T-cell (primary cell): Measurements from ENCODE around the gene C15orf39. TPM values are rescaled to one million over a fixed set of nuclear protein-coding genes. Genes with fewer than 3 reads are reported as not detected.
"Not testable (repeated sequence)": the region's sequence is repeated elsewhere in the genome, so short reads cannot be mapped to it uniquely, and the experiment has no call there.

ENCODE experiments used
- ATAC-seq, 4 experiments: fragments of 200-7000 bp in 3 of 4; fragments of 150-1000 bp in 1 of 4; cut with Tn5 transposase; replicated peaks in 1 of 4; 1 replicate in 3 of 4; 2 replicates in 1 of 4; pipeline ENCODE4 v1.10.0; 2021; ENCODE audit warnings: moderate library complexity in 3 of 4, mild to moderate bottlenecking in 2 of 4, moderate number of reproducible peaks in 1 of 4
- CTCF ChIA-PET, 2 donors: fragments of 300-600 bp; sonication (Branson Sonifier 250); formaldehyde crosslinking; loops; one replicate each; lab custom pipeline; 2022; ENCODE audit warnings: antibody characterized with exemption in 2 of 2; lab: Charles Lee
- POLR2A ChIA-PET, 2 donors: fragments of 300-600 bp; sonication (Branson Sonifier 250); formaldehyde crosslinking; loops; one replicate each; lab custom pipeline; 2022; ENCODE audit warnings: antibody characterized with exemption in 2 of 2; lab: Charles Lee
- DNase-seq, 35 experiments: peaks; one replicate each; pipeline versions ENCODE4 v3.0.0 to v3.0.0-alpha.2; 2013 to 2023
- H3K27ac ChIP-seq: one replicate; pipeline ENCODE4 v1.5.1; 2013; ENCODE audit warnings: low read length
- H3K27me3 ChIP-seq, 2 experiments: replicated peaks in 1 of 2; 1 replicate in 1 of 2; 2 replicates in 1 of 2; pipeline versions ENCODE4 v1.6.1 to v1.7.0; 2013; ENCODE audit warnings: low read length in 1 of 2, mixed read lengths in 1 of 2; ENCODE audit not compliant: control insufficient read depth in 2 of 2, insufficient read depth in 2 of 2; ENCODE audit errors: extremely low read depth in 1 of 2
- H3K36me3 ChIP-seq, 2 donors: 1 replicate in 1 of 2; 2 replicates in 1 of 2; pipeline versions ENCODE4 v1.6.1 to v1.7.0; 2013; ENCODE audit warnings: low read length in 1 of 2; ENCODE audit not compliant: control insufficient read depth in 2 of 2, insufficient read depth in 1 of 2; ENCODE audit errors: extremely low read depth in 1 of 2
- H3K4me1 ChIP-seq, 2 experiments: 1 replicate in 1 of 2; 2 replicates in 1 of 2; pipeline versions ENCODE4 v1.6.1 to v1.7.0; 2013; ENCODE audit warnings: low read length in 2 of 2, mixed read lengths in 1 of 2; ENCODE audit not compliant: insufficient read depth in 2 of 2, control insufficient read depth in 1 of 2; ENCODE audit errors: extremely low read depth in 1 of 2
- H3K4me3 ChIP-seq, 2 donors: 1 replicate in 1 of 2; 2 replicates in 1 of 2; pipeline versions ENCODE4 v1.5.1 to v1.7.0; 2013; ENCODE audit warnings: mild to moderate bottlenecking in 2 of 2, low read length in 1 of 2, moderate library complexity in 1 of 2; ENCODE audit not compliant: control insufficient read depth in 1 of 2; ENCODE audit errors: extremely low read depth in 1 of 2
- H3K9me3 ChIP-seq: 2 replicates; pipeline ENCODE4 v1.7.0; 2013
- H3K27ac Mint-ChIP-seq, 2 donors: one replicate each; pipeline ENCODE4 v1.8.0; 2020 to 2021; ENCODE audit warnings: mild to moderate bottlenecking in 2 of 2, mixed read lengths in 2 of 2
- H3K27me3 Mint-ChIP-seq, 2 donors: one replicate each; pipeline ENCODE4 v1.8.0; 2021 to 2022; ENCODE audit warnings: mixed read lengths in 2 of 2
- H3K36me3 Mint-ChIP-seq: one replicate; pipeline ENCODE4 v1.8.0; 2021; ENCODE audit warnings: mixed read lengths
- H3K4me1 Mint-ChIP-seq, 3 donors: one replicate each; pipeline ENCODE4 v1.8.0; 2020 to 2022; ENCODE audit warnings: mixed read lengths in 3 of 3, mild to moderate bottlenecking in 1 of 3
- H3K4me3 Mint-ChIP-seq, 3 donors: one replicate each; pipeline ENCODE4 v1.8.0; 2020 to 2022; ENCODE audit warnings: mild to moderate bottlenecking in 3 of 3, mixed read lengths in 3 of 3, moderate library complexity in 3 of 3
- H3K9me3 Mint-ChIP-seq, 3 donors: one replicate each; pipeline ENCODE4 v1.8.0; 2020 to 2022; ENCODE audit warnings: mixed read lengths in 3 of 3
- WGBS: methylation state at CpG from one replicate; pipeline ENCODE4 v1.1.5; 2013; ENCODE audit warnings: missing lambda C conversion rate; ENCODE audit not compliant: insufficient coverage; 5-methylcytosine and 5-hydroxymethylcytosine counted together
- total RNA-seq, 35 experiments: library from RNA in 6 of 35; stranded (reverse) in 6 of 35; fragments of 120-200 nt in 1 of 35; gene quantifications; one replicate each; pipeline versions ENCODE4 v1.2.1 to v1.2.4 and lab custom pipeline; 2013 to 2026

The C15orf39 gene
- total RNA-seq, 5 donors from 2014 or later (not counting 1 experiment from before 2014, with no cell fraction given) = 25.2 to 40.3 (median 37.8) TPM

DNA sequence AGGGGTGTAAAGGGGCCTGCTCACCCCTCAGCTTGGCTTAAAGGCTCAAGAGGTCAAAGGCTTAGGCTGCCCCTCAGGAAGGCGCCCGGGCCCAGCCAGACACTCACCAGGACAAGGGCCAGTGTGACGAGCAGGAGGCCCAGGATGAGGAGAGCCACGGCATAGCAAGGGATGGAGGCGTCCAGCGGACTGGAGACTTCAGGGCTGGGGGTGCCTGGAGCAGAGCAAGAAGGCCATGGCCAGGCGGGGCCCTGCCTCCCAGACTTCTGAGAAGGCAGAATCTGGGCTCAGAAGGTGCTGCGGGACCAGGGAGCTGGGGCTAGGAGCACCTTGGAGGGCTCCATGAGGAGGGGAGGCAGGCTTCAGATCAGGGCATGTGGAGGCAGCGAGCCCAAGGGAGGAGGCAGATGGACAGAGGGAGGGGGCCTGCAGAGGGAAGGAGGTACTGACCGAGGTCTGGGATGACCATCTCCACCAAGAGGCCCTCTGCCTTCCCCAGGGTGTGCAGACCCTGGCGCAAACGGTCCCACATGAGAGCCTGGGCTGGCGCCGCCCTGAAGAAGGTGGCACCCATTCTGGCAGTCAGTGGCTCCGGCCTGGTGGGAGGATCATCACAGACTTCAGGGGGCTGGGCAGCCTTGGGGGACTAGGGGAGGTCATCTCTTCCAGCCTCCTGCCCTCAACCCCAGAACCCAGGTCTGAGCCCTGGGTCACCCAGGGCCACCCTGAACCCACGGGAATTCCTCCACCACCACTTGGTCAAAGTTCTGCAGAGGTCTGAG, 24.5 kb downstream of the C15orf39 start:
- H3K27ac Mint-ChIP-seq = no peak overlapping the region

DNA sequence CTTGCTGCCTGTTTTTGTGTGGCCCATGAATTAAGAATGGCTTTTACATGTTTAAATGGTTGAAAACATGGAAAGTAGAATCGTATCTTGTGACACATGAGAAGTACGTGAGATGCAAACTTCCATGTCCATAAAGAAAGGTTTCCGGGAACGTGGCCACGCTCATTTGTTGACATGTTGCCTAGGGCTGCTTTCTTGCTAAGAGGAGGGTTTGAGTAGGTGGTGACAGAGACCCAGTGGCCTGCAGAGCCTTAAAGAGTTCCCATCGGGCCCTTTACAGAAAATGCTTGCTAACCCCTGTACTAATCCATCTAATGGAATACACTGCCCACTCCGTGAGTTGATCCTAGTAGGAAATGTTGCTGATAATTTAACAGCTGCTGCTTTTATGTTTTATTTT, 25.4 kb downstream of the C15orf39 start:
- CTCF ChIA-PET, H3K9me3 Mint-ChIP-seq, H3K36me3 Mint-ChIP-seq, DNase-seq, POLR2A ChIA-PET, ATAC-seq, H3K9me3 ChIP-seq, H3K4me1 ChIP-seq, H3K27ac ChIP-seq, H3K4me1 Mint-ChIP-seq, H3K4me3 Mint-ChIP-seq, H3K27ac Mint-ChIP-seq, H3K36me3 ChIP-seq, H3K4me3 ChIP-seq: not testable (repeated sequence)
- H3K27me3 ChIP-seq = peaks cover 0 to 44% of the 10 kb centered on the region in 2 experiments
- H3K27me3 Mint-ChIP-seq = peaks cover 7 to 11% of the 10 kb centered on the region in 2 donors
- WGBS = 90% methylated on average over 3 of the region's 7 CpGs

More for the DNA sequence above, 24.5 kb downstream of the C15orf39 start:
- DNase-seq (no peak), ATAC-seq (no peak)
- Histone ChIP-seq H3K4me1 (no peaks in the 10 kb centered on the region), H3K27ac (no peak overlapping the region), H3K27me3 (peaks cover 0 to 35% of the 10 kb centered on the region in 2 experiments), H3K9me3 (no peaks in the 10 kb centered on the region), H3K4me3 (no peak overlapping the region), H3K36me3 (no peaks in the 10 kb centered on the region)
- POLR2A ChIA-PET = no interaction called here
- Mint-ChIP-seq H3K36me3 (no peaks in the 10 kb centered on the region), H3K9me3 (no peaks in the 10 kb centered on the region), H3K4me3 (no peak overlapping the region), H3K27me3 (peaks cover 0 to 3% of the 10 kb centered on the region in 2 donors), H3K4me1 (no peaks in the 10 kb centered on the region)
- 72% methylated on average over 9 of the region's 16 CpGs for WGBS
- CTCF ChIA-PET = no interaction called here

DNA sequence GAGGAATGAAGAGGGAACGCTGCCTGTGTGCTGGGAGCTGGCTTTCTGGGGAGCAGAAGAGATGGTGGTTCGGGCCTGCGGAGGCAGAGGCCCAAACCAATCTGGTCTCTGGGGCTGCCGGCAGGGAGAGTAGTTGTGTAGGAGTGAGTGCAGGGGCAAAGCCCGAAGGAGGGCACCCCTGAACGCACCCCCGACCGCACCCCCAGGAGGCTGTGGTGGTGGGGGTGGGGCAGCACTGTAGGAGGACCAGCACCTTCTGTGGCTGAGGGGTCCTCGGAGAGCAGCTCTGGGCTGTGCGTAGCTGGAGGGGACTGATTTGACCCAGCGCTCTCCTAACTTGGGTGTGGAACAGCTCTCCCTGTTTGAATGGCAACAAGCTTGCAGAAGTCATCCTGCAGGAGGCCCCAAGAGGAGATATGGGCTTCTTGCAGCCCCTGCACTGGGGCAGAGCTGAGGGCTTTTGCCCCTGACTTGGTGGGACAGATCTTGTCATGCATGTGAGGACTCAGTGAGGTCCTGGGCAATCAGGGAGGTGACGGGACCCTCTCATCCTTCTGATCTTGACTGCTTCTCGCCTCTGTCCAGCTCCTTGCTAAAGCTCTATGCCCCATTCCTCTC, 26.1 kb downstream of the C15orf39 start:
- Mint-ChIP-seq H3K27ac (no peak overlapping the region), H3K27me3 (peaks cover 14 to 16% of the 10 kb centered on the region in 2 donors), H3K9me3 (no peaks in the 10 kb centered on the region), H3K4me1 (no peaks in the 10 kb centered on the region), H3K4me3 (no peak overlapping the region), H3K36me3 (no peaks in the 10 kb centered on the region)
- no peak for ATAC-seq
- no peaks in the 10 kb centered on the region for H3K36me3 ChIP-seq
- ChIA-PET POLR2A (no interaction called here), CTCF (no interaction called here)
- H3K27me3 ChIP-seq = peaks cover 0 to 51% of the 10 kb centered on the region in 2 experiments
- no peaks in the 10 kb centered on the region for H3K9me3 ChIP-seq
- H3K4me1 ChIP-seq = no peaks in the 10 kb centered on the region
- no peak for DNase-seq
- no peak overlapping the region for H3K27ac ChIP-seq
- WGBS = 87% methylated on average over 7 of the region's 13 CpGs
- H3K4me3 ChIP-seq = no peak overlapping the region

DNA sequence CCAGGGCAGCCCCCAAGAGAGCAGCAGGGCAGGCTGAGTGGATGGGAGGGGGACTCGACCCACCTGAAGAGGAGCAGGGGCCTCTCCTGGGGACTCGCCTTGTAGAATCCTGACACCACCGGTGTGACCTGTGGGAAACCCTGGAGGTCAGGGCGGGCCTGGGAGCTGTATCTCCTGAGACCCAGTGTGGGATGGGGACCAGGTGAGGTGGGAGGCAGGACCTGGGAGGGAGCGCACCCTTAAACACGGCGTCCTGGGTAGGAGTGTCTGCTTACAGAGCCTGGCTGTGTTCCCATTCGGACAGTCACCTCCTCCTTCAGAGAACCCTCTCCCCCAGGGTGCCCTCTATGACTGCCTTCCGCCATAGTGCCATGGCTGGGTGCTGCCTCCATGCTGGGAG, 27.1 kb downstream of the C15orf39 start:
- no peak overlapping the region for H3K27ac Mint-ChIP-seq
- Histone ChIP-seq H3K27ac (no peak overlapping the region), H3K4me3 (no peak overlapping the region), H3K36me3 (no peaks in the 10 kb centered on the region), H3K4me1 (no peaks in the 10 kb centered on the region), H3K9me3 (no peaks in the 10 kb centered on the region), H3K27me3 (peaks cover 0 to 61% of the 10 kb centered on the region in 2 experiments)
- ChIA-PET CTCF (no interaction called here), POLR2A (no interaction called here)
- H3K4me1 Mint-ChIP-seq = no peaks in the 10 kb centered on the region
- 69% methylated on average over 2 of the region's 9 CpGs for WGBS
- H3K36me3 Mint-ChIP-seq = no peaks in the 10 kb centered on the region
- H3K4me3 Mint-ChIP-seq = no peak overlapping the region
- peaks cover 16 to 23% of the 10 kb centered on the region in 2 donors for H3K27me3 Mint-ChIP-seq
- DNase-seq (no peak), ATAC-seq (no peak)
- H3K9me3 Mint-ChIP-seq = no peaks in the 10 kb centered on the region

DNA sequence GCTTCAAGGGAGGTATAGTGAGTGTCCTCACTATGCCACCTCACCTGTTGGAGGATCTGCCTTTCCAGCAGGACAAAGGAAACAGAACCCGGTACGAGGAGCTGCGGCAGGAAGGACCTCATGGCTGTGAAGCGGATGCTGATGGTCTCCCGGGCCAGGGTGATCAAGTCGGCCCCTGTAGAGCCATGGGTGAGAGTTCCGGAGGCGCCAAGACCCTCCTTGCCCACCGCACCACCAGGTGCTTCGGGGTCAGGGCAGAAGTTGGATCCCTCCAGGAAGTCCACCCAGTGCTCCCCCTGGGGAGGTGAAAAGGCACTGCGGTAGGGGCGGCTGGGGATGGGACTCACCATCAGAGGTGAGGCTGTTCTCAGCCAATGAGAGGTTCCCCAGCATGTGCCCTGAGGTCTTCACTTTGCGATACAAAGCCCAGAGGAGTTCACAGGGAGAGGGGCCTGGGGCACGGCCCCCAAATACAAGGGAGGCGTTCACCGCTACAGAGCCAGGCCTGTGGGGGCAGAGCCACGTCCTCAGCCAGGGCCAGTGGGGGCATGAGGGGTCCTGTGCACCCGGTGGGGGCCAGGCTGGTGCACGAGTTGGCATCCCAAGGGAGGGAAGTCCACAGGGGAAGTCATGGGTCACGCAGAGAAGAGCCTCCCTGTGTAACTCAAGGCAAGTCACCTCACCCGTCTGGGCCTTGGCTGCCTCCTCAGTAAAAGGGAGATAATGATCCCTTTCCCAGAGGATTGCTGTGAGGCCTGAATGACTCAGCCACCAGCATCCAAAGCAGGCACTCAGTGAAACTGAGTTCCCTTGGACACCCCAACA, 27.7 kb downstream of the C15orf39 start:
- Histone ChIP-seq H3K4me3 (no peak overlapping the region), H3K27ac (no peak overlapping the region), H3K4me1 (no peaks in the 10 kb centered on the region), H3K36me3 (no peaks in the 10 kb centered on the region), H3K27me3 (peaks cover 0 to 65% of the 10 kb centered on the region in 2 experiments), H3K9me3 (no peaks in the 10 kb centered on the region)
- no peak for ATAC-seq
- WGBS = 76% methylated on average over 19 of the region's 21 CpGs
- no peaks in the 10 kb centered on the region for H3K9me3 Mint-ChIP-seq
- no peaks in the 10 kb centered on the region for H3K36me3 Mint-ChIP-seq
- ChIA-PET POLR2A (no interaction called here), CTCF (no interaction called here)
- peaks cover 16 to 28% of the 10 kb centered on the region in 2 donors for H3K27me3 Mint-ChIP-seq
- no peaks in the 10 kb centered on the region for H3K4me1 Mint-ChIP-seq
- no peak overlapping the region for H3K4me3 Mint-ChIP-seq
- H3K27ac Mint-ChIP-seq = no peak overlapping the region
- DNase-seq = no peak

DNA sequence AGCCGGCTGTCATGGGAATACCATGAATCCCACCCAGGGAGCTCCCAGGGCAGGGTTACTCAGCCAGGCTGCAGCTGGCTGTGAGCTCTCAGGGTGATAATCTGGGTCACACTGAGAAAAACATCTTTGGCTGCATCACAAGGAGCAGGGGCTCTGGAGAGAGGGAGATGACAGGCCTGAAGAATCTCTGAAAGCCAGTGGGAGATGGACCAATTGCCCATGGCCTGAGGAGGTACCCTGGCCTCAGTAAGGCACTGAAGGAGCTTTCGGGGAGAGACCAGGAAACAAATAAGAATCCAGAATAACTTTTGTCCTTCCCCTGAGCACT, 28.3 kb downstream of the C15orf39 start:
- H3K4me1 ChIP-seq = no peaks in the 10 kb centered on the region
- no peaks in the 10 kb centered on the region for H3K9me3 Mint-ChIP-seq
- no peaks in the 10 kb centered on the region for H3K4me1 Mint-ChIP-seq

More for the DNA sequence above, 28.3 kb downstream of the C15orf39 start:
- Mint-ChIP-seq H3K27me3 (peaks cover 19 to 31% of the 10 kb centered on the region in 2 donors), H3K27ac (no peak overlapping the region), H3K4me3 (no peak overlapping the region), H3K36me3 (no peaks in the 10 kb centered on the region)
- Histone ChIP-seq H3K4me3 (no peak overlapping the region), H3K9me3 (no peaks in the 10 kb centered on the region), H3K27ac (no peak overlapping the region), H3K36me3 (no peaks in the 10 kb centered on the region), H3K27me3 (peaks cover 0 to 67% of the 10 kb centered on the region in 2 experiments)
- ATAC-seq (no peak), DNase-seq (no peak)
- ChIA-PET POLR2A (no interaction called here), CTCF (no interaction called here)
- 70% methylated on average over 1 of the region's 2 CpGs for WGBS
